ENCODE results near the gene FOXN3.

DNA sequence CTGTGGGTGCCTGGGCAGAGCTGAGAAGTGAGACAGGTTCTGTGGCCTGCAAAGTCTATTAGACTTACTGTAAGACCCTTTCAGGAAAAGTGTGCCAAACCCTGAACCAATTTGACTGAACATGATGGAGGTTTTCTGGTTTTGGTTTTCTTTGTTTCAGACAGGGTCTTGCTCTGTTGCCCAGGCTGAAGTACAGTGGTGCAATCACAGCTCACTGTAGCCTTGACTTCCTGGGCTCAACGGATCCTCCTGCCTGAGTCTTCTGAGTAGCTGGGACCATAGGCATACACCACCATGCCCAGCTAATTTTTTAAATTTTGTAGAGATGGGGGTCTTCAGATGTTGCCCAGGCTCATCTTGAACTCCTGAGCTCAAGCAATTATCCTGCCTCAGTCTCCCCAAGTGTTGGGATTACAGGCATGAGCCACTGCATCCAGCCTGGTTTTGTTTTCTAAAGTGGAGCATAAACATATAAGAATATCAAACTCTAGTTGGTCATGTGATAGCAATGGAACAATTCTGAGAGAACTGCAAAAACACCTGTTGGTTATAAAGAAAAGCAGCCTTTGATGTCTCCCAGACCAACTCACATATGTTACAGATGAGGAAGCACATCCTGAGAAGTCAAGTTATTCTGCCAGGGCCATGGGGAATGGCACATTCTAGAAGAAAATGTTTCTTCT lies 166.9 kb downstream of the FOXN3 start:
- TF ChIP-seq, protein P1, sequence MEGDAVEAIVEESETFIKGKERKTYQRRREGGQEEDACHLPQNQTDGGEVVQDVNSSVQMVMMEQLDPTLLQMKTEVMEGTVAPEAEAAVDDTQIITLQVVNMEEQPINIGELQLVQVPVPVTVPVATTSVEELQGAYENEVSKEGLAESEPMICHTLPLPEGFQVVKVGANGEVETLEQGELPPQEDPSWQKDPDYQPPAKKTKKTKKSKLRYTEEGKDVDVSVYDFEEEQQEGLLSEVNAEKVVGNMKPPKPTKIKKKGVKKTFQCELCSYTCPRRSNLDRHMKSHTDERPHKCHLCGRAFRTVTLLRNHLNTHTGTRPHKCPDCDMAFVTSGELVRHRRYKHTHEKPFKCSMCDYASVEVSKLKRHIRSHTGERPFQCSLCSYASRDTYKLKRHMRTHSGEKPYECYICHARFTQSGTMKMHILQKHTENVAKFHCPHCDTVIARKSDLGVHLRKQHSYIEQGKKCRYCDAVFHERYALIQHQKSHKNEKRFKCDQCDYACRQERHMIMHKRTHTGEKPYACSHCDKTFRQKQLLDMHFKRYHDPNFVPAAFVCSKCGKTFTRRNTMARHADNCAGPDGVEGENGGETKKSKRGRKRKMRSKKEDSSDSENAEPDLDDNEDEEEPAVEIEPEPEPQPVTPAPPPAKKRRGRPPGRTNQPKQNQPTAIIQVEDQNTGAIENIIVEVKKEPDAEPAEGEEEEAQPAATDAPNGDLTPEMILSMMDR (conservative IDR thresholded peaks at IDR 0.05; ENCODE audit: low read depth in 2 of 2) = no peak
- TF ChIP-seq NANOG (IDR thresholded peaks at IDR 0.05; ENCODE audit: borderline replicate concordance) (no peak), POLR2AphosphoS5 (IDR thresholded peaks at IDR 0.05; ENCODE audit: low read depth) (no peak), EZH2phosphoT487 (IDR thresholded peaks at IDR 0.05; ENCODE audit: unreplicated experiment) (no peak), EZH2 (IDR thresholded peaks at IDR 0.05; ENCODE audit: low read depth, unreplicated experiment) (no peak), JUNB (IDR thresholded peaks at IDR 0.05; ENCODE audit: unreplicated experiment) (no peak), CREB1 (CRISPR knock-in tag; IDR thresholded peaks at IDR 0.05; ENCODE audit: low read depth) (no peak), ZNF114 (CRISPR knock-in tag; IDR thresholded peaks at IDR 0.05) (no peak), STAT1 (IDR thresholded peaks at IDR 0.05; ENCODE audit: unreplicated experiment) (no peak), ZNF331 (CRISPR knock-in tag; IDR thresholded peaks at IDR 0.05; ENCODE audit: low read depth) (no peak)
- TF ChIP-seq, protein P2, sequence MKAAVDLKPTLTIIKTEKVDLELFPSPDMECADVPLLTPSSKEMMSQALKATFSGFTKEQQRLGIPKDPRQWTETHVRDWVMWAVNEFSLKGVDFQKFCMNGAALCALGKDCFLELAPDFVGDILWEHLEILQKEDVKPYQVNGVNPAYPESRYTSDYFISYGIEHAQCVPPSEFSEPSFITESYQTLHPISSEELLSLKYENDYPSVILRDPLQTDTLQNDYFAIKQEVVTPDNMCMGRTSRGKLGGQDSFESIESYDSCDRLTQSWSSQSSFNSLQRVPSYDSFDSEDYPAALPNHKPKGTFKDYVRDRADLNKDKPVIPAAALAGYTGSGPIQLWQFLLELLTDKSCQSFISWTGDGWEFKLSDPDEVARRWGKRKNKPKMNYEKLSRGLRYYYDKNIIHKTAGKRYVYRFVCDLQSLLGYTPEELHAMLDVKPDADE (IDR thresholded peaks at IDR 0.05) = no peak
- TF ChIP-seq, protein P3, sequence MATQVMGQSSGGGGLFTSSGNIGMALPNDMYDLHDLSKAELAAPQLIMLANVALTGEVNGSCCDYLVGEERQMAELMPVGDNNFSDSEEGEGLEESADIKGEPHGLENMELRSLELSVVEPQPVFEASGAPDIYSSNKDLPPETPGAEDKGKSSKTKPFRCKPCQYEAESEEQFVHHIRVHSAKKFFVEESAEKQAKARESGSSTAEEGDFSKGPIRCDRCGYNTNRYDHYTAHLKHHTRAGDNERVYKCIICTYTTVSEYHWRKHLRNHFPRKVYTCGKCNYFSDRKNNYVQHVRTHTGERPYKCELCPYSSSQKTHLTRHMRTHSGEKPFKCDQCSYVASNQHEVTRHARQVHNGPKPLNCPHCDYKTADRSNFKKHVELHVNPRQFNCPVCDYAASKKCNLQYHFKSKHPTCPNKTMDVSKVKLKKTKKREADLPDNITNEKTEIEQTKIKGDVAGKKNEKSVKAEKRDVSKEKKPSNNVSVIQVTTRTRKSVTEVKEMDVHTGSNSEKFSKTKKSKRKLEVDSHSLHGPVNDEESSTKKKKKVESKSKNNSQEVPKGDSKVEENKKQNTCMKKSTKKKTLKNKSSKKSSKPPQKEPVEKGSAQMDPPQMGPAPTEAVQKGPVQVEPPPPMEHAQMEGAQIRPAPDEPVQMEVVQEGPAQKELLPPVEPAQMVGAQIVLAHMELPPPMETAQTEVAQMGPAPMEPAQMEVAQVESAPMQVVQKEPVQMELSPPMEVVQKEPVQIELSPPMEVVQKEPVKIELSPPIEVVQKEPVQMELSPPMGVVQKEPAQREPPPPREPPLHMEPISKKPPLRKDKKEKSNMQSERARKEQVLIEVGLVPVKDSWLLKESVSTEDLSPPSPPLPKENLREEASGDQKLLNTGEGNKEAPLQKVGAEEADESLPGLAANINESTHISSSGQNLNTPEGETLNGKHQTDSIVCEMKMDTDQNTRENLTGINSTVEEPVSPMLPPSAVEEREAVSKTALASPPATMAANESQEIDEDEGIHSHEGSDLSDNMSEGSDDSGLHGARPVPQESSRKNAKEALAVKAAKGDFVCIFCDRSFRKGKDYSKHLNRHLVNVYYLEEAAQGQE (IDR thresholded peaks at IDR 0.05; ENCODE audit: unreplicated experiment) = no peak
- TF ChIP-seq, protein P4, sequence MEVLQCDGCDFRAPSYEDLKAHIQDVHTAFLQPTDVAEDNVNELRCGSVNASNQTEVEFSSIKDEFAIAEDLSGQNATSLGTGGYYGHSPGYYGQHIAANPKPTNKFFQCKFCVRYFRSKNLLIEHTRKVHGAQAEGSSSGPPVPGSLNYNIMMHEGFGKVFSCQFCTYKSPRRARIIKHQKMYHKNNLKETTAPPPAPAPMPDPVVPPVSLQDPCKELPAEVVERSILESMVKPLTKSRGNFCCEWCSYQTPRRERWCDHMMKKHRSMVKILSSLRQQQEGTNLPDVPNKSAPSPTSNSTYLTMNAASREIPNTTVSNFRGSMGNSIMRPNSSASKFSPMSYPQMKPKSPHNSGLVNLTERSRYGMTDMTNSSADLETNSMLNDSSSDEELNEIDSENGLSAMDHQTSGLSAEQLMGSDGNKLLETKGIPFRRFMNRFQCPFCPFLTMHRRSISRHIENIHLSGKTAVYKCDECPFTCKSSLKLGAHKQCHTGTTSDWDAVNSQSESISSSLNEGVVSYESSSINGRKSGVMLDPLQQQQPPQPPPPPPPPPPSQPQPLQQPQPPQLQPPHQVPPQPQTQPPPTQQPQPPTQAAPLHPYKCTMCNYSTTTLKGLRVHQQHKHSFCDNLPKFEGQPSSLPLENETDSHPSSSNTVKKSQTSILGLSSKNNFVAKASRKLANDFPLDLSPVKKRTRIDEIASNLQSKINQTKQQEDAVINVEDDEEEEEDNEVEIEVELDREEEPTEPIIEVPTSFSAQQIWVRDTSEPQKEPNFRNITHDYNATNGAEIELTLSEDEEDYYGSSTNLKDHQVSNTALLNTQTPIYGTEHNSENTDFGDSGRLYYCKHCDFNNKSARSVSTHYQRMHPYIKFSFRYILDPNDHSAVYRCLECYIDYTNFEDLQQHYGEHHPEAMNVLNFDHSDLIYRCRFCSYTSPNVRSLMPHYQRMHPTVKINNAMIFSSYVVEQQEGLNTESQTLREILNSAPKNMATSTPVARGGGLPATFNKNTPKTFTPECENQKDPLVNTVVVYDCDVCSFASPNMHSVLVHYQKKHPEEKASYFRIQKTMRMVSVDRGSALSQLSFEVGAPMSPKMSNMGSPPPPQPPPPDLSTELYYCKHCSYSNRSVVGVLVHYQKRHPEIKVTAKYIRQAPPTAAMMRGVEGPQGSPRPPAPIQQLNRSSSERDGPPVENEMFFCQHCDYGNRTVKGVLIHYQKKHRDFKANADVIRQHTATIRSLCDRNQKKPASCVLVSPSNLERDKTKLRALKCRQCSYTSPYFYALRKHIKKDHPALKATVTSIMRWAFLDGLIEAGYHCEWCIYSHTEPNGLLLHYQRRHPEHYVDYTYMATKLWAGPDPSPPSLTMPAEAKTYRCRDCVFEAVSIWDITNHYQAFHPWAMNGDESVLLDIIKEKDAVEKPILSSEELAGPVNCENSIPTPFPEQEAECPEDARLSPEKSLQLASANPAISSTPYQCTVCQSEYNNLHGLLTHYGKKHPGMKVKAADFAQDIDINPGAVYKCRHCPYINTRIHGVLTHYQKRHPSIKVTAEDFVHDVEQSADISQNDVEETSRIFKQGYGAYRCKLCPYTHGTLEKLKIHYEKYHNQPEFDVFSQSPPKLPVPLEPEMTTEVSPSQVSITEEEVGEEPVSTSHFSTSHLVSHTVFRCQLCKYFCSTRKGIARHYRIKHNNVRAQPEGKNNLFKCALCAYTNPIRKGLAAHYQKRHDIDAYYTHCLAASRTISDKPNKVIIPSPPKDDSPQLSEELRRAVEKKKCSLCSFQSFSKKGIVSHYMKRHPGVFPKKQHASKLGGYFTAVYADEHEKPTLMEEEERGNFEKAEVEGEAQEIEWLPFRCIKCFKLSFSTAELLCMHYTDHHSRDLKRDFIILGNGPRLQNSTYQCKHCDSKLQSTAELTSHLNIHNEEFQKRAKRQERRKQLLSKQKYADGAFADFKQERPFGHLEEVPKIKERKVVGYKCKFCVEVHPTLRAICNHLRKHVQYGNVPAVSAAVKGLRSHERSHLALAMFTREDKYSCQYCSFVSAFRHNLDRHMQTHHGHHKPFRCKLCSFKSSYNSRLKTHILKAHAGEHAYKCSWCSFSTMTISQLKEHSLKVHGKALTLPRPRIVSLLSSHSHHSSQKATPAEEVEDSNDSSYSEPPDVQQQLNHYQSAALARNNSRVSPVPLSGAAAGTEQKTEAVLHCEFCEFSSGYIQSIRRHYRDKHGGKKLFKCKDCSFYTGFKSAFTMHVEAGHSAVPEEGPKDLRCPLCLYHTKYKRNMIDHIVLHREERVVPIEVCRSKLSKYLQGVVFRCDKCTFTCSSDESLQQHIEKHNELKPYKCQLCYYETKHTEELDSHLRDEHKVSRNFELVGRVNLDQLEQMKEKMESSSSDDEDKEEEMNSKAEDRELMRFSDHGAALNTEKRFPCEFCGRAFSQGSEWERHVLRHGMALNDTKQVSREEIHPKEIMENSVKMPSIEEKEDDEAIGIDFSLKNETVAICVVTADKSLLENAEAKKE (CRISPR knock-in tag; IDR thresholded peaks at IDR 0.05) = no peak

Measured in GM23338 (cell line).